GM19372 (cell line): ENCODE data around the gene IBSP.

Experiments used
- ATAC-seq: cut with Tn5 transposase; IDR thresholded peaks from one replicate; pipeline ENCODE4 v1.9.1; 2021; ENCODE audit warnings: mild to moderate bottlenecking, low read depth, moderate library complexity; ENCODE audit not compliant: unreplicated experiment

The IBSP gene, protein sequence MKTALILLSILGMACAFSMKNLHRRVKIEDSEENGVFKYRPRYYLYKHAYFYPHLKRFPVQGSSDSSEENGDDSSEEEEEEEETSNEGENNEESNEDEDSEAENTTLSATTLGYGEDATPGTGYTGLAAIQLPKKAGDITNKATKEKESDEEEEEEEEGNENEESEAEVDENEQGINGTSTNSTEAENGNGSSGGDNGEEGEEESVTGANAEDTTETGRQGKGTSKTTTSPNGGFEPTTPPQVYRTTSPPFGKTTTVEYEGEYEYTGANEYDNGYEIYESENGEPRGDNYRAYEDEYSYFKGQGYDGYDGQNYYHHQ

DNA sequence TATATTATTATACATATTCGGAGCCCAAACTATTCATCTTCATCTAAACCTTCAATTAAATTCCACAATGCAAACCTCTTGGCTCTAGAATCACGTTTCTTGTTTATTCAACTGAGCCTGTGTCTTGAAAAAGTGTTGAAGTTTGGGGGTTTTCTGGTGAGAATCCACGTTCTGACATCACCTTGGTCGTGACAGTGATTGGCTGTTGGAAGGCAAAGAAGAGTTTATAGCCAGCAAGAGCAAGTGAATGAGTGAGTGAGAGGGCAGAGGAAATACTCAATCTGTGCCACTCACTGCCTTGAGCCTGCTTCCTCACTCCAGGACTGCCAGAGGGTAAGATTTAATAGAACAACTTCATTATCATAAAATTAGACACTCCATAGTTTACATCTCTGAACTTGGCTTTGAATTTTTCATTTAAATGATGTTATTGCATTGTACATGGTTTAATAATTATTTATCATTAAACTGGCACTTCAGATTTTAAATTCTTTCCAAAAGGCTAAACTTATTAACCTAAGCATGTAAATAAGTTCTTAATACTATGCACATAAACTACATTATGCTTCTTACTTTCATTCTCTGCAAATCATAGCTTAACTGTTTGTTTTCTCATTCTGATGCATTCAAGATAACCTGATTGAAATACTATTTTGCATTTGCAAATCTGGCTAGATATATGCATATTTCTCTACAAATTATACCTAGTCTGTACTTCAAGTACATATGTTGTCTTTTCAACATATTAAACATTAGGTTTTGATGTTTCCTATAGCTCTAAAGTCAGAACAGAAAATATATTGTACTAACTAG is at the start of gene IBSP:
TSS of gene IBSP (plus strand) at position 254 of the 813 bp plus-strand sequence. CDS start 2,808 bp downstream, outside the sequence.
- no peak for ATAC-seq

DNA sequence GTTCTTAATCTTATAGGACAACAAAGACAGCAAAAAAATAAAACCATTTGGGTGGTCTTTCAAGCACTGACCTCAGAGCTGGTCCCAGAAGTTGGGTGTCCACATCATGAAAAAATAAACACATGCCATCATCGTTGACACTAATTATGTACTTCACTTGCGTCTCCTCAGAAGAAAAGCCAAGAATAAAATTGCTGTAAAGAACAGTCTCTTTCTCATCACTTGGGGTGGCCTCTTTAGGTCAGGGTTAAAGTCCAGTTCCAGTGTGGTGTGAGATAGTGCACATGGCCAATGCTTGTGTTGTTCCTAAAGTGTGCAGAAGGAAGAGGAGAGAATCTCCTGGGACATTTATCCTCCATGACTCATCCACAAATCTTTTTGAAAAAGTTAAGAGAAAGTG is 49.5 kb upstream of the IBSP start:
- ATAC-seq, result no peak

DNA sequence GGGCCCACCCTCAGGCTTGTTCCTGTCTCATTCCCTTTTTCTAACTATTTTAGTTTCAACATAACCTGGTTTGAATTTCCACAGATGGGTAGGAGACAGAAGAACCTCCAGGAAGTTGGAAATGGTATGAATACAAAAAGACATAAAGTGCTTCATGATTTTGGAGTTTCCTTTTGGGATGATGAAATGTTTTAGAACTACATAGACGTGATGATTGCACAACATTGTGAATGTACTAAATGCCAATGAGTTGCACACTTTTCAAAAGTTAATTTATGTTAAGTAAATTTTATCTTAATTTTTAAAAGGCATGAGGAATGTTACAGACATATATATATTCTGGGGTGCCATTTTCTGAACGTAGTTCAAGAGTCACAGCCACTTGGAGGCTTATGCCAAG is 41.1 kb upstream of the IBSP start:
- no peak for ATAC-seq

DNA sequence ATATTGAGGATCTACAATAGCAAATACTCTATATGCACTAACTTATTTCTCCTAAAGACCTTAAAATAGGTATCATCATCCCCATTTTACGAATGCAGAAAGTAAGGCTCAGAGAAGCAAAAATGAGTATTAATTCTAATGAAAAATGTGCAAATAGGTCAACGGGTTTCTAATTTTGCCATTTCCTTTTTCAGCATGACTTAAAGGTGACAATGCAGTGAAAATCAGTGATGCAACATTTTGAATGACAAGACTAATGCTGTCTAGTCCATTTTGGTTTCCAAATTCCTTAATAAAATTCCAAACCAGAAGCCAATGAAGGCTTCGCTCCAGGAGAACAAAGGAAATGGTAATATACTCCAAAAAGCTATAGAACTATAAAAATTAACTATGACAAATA is 37.0 kb upstream of the IBSP start:
- no peak for ATAC-seq

DNA sequence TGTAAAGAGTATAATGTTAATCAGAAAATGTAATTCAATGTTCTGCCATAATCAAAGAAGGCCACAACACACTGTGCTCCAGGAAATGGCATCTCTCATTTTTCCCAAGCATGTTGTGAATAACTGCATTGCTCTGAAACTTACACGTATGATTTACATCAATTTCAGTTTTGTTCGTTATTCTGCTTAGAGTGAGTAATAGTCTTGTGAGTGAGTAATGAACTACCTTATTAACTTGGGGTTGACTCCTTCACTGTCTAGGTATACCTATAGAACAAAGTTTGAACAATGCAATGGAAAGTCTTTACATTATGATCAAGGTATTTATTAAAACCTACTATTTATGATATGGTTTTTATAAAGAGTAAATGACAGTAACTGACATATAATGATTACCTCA is 17.8 kb upstream of the IBSP start:
- ATAC-seq, result no peak

DNA sequence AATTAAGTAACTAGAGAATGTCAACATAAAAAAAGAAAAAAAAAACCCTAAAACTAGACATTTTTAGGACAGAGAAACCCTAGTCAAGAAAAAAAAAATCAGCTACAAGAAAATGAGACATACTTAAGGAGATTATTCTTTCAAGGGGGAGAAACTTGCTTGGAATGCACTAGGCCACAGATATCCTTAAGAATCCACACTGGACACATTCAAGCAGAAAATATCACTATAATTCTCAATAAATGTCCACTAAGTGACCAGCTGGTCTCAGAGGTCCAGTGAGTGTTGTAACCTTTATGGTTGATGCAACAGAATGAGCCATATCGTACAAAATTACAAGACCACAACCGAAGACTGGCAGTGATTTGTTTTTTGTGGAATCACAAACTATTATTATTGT is 15.6 kb upstream of the IBSP start:
- ATAC-seq, result no peak

DNA sequence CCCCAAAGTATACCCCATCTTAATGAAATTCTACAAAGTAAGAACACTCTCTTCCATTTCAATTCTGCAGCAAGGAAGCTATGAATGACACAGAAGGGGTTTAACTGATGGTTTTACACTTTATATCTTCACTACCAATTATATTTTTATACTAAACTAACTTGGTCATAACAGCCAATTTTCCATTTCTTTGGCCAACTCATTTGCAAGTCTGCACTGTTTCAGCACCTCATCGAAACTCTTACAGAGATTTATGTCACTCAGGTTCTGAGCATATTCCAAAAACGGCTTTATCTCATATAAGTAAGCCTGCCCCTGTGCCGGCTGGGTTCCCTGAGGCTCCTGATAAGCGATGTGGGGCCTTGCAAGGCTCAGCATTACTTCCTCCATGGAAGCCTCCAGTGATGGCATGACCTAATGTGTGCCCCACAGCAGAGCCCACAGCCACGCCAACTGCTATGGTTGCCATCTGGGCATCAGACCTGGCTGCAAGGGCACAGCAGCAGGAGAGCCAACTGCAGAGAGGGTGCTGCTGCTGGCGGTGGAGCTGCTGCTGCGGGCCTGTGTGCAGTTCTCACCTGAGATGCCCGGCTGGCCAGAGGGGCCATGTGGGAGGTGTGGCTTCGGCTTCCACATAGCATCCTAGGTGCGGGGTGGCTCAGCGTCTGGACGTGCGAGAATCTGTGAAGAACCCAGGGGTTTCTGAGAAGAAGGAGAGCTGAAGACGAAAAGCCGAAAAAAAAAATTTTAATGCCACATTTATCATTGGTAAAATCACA is 13.4 kb upstream of the IBSP start:
- no peak for ATAC-seq

DNA sequence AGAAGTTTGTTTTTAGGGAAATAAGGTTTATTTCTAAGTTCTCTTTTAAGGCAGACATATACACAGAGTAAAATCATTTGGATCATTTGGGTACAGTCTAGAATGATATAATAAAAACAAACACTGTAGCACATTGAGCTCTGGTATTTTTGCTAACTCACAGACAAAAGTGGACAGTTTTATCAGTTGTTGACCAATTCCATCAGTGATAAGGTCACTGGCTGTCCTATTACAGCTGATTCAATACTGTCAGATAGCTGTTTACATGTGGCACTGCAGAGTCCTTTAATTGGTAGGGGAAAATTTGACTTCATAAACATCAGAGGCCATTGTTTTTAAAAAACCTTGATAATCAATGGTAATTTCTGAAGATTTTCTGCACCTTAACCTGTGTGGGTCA is 3.5 kb downstream of the IBSP start:
- ATAC-seq, result no peak

DNA sequence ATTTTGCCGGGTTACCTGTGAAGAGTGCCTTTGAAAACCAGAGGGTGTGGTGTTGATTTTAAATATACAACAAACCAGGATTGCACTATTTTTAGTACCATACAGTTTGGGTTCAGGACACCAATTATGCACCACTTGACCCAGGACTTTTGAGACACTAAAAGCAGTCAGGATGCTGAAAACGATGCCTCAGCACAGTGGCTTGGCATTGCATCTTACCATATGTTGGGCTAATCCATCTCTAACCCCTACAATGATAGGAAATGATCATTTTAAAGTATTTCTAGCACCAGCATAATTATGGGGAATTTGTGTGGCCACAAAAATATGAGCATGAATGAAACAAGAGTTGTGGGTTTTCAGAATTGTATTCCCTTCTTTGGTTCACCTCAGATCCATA is 4.1 kb downstream of the IBSP start:
- ATAC-seq, result no peak

DNA sequence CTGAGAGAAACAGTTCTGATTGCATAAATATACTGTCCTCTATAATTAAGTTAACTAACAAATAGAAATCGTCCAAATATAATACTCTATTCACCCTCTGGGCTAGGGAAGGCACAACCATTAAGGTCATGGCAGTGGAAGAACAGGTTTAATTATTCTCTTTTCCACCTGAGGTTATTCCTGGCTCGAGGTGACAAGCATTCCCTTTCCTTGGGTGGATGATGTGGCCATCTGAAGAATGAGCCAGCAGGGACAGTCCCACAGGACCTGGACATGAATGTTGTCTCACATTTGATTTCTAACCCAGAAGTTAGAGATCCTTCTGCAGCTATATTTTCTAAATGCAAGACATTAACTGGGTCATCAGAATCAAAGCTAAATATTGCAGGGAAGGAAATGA is 5.5 kb downstream of the IBSP start:
- no peak for ATAC-seq

DNA sequence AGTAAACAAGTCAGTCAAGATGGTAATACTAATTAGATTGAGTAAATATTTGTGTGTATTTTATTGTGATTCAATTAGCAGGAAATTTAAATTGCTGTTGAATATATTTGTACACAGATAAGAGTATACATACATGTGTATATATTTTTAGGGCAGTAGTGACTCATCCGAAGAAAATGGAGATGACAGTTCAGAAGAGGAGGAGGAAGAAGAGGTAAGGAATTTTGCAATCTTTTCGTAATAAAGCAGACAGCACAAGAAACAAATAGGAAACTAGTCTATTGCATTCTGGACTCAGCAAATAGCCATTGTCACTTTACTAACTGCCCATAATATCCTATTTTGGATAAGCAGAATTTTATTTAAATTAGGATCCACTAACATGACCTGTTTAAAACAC is 6.6 kb downstream of the IBSP start:
- no peak for ATAC-seq

DNA sequence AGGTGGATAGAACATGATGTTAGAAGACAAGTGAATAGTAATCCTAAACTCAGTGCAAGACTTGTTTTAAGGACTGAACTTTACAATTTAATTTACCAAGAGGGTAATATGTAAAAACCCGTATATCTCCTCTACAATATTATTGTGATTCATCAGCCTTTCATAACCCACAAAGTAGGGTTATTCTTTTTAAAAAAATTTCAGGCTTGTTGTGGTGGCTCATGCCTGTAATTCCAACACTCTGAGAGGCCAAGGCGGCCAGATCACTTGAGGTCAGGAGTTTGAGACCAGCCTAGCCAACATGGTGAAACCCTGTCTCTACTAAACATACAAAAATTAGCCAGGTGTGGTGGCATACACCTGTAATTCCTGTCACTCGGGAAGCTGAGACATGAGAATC is 7.2 kb downstream of the IBSP start:
- ATAC-seq, result no peak

DNA sequence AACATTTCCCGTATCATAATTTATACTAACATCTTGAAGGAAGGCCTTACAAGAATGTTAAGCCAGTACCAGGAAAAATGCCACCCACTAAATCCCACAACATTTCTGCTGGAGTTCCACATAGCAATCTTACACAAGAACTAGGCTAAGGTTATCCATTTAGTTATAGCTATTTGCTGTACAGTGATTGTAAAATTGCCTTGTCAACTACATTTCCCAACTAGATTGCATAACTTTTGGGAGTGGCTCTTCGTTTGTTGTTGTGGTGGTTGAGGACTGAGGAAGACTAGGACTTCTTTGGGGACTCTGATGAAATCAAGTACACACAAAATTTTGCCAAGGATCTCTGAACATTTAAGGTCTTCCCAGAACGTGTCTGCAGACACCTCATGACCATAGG is 8.0 kb downstream of the IBSP start:
- ATAC-seq, result no peak

DNA sequence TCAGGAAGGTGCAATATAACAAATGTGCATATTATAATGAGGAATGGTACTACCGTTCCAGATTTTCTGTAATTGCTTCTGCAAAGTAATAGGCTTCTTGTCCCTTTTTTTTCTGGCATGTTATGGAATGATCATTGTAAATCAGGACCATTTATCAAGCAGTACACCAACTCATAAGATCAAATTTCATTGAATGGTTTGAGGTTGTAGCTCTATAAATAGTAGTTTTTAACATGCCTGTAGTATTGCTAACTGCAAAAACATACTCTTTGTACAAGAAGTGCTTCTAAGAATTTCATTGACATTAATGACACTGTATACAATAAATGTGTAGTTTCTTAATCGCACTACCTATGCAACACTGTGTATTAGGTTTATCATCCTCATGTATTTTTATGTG is 12.6 kb downstream of the IBSP start:
- no peak for ATAC-seq

DNA sequence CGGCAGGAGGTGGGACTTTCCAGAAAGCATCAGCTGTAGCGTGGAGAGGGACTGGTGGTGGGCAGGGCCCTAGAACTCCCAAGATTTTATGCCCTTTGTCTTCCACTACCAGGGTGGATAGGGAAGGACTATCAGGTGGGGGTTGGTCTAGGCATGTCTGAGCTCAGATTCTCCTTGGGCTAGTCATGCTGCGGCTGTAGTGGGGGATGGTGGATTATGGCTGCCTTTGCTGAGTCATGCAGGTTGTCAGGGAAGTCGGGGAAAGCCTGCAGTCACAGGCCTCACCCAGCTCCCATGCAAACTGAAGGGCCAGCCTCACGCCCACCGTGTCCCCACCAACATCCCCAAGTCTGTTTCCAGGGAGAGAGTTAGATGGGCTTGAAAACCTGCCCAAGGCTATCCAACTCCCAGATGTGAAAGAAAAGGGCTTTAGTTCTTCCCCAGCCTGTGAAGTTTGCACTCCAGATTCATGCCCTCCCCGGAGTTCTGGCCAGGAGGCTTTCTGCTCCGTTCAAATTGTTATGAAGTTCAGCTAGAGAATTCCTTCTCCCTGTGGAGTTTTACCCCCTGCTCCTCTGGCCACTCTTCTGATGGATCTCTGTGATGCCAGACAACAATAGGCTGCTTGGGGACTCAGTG is 20.0 kb downstream of the IBSP start:
- ATAC-seq, result no peak

DNA sequence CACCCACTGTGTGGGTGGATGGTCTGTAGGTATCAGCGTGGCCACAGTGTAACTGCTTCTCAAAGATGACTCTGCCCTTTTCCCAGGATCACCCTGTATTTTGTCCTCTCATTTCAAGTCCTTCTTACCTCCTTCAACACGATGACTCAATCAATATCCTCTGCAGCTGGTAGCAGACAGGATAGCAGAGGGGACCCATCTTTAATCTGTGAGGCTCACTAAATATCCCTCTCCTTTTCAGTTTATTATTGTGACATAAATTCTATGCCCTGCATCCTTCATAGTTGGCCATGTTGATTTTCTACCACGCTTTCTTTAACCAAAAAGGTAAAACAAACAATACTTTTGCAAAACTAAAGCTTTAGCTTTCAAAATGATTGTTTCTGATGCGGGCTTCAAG is 23.8 kb downstream of the IBSP start:
- no peak for ATAC-seq

DNA sequence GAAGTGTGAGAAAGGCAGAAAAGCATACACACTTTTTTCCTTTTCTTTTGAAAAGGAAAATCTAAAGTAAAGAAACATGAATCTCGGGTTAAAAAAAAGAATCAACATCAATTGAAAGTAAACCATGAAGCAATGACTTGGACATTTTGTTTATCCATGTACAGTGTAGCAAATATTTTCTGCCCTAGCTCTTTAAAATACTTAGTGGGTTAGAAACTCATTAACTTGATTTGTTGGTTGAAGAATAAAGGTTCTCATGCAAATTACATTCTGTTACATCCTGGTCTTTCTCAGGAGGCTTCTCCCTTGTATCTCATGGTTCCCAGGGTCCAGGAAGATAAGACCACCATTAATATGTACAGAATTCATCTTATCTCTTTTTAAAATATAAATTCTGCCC is 24.4 kb downstream of the IBSP start:
- no peak for ATAC-seq

DNA sequence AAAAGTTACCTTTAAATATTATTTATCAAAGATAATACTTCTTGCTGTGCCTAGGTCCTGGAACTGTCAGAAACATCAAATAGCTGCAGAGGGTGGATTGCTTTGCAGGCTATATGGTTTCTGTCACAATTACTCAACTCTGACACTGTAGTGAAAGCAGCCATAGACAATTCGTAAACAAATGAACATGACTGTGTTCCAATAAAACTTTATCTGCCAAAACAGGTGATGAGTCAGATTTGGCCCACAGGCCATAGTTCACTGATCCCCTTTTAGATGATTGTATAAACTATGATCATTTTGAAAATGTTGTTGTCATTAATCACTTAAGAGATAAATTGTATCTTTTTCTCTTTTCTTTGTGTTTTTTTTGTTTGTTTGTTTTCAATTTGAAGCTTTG is 25.0 kb downstream of the IBSP start:
- no peak for ATAC-seq

DNA sequence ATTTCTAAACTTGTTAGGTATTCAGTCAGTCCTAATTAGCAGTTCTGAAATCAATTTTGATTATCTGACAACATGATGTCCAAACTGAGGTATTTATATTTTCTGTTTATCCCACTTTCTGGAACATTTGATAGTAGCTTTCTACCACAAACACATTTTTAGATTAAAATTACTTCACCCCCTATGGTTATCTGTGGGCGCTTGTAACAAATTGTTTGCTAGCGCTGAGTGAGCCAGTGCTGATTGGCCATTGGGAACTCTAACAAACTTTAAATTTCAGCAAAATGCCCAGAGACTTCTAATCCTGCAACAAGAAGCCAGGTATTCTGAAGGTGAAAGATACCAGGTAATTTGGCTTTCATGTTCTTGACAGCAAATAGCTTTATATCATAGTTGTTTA is 33.3 kb downstream of the IBSP start, which contains the start of gene MEPE:
TSS of gene MEPE (plus strand) at position 301 of the 400 bp plus-strand sequence. CDS start 1,746 bp downstream, outside the sequence.
- no peak for ATAC-seq

DNA sequence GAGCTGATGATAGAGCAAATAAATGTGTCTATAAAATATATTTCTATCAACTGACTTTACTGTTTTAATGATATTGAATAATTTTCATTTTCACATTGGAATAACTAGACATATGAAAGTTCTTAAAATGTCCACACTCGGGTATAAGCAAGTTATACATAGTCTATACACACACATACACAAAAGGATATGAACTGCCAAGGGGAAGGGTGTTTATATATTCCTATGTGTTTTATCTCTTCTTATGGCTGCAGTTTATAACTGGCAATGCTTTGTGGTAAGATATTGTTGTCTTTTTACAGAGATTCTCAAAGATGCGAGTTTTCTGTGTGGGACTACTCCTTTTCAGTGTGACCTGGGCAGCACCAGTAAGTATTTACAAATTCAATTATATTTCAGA is 35.0 kb downstream of the IBSP start:
- ATAC-seq, result no peak

DNA sequence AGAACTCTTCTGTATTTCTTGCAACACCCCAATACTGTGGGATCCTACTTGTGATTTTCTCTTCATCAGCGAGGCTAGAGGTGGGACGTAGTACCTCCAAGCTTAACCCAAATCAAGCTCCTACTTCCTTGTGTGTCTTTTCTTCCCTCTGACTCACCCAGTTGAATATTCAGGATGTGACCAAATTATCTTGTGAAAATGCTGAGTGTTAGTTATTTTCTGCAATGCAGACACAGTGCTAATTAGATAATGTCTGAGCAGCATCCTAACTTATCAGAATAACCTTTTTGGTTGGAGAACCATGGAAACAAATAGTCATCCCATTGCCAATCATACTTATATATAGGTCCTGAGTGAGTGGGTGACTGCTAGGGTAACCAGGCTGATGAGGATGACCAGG is 35.8 kb downstream of the IBSP start:
- ATAC-seq, result no peak
